H1 (cell line): ENCODE measurements around the gene ARHGAP24.

ENCODE experiments used
- POLR2A ChIP-seq, 2 experiments: IDR thresholded peaks; 1 replicate in 1 of 2; 2 replicates in 1 of 2; pipeline ENCODE4 v1.6.1; 2011; ENCODE audit warnings: low read depth in 2 of 2, low read length in 2 of 2, mild to moderate bottlenecking in 2 of 2; ENCODE audit errors: control extremely low read depth in 1 of 2
- POLR2AphosphoS5 ChIP-seq: IDR thresholded peaks from 2 replicates; pipeline ENCODE4 v1.6.1; 2011; ENCODE audit warnings: low read depth, low read length
- RAD21 ChIP-seq, 2 experiments: IDR thresholded peaks in 1 of 2; conservative IDR thresholded peaks in 1 of 2; 2 replicates each; pipeline ENCODE4 v1.6.1; 2011; ENCODE audit warnings: low read depth in 2 of 2, low read length in 2 of 2, improper control_type of control experiment in 1 of 2, inconsistent platforms in 1 of 2, mild to moderate bottlenecking in 1 of 2, moderate library complexity in 1 of 2
- TF ChIP-seq, protein P1 (sequence below), 3 experiments: IDR thresholded peaks; 1 replicate in 2 of 3; 2 replicates in 1 of 3; pipeline versions ENCODE4 v1.5.1 to v1.6.1; 2011; ENCODE audit warnings: low read length in 3 of 3, mild to moderate bottlenecking in 3 of 3, inconsistent platforms in 2 of 3, low read depth in 1 of 3, moderate library complexity in 1 of 3; ENCODE audit not compliant: insufficient read depth in 1 of 3; ENCODE audit errors: control extremely low read depth in 1 of 3

DNA sequence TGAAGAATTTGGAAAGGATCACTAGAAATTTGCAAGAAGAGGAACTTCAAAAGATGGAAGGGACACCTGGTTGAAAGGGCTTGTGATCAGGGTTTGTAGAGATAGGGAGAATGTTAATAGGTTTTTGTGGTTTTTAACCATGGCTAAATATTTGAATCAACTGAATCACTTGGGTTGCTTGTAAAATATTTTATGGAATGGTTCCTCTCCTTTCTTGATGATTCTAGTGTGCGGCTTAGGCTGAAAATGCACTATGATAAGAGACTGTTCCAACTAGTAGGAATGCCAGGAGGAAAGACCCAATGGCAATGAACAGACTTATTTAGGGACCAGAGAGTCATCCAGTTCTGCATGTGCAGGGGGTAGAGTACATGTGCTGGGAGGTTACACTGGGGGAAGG is 408.2 kb downstream of the ARHGAP24 start:
- TF ChIP-seq RAD21 (IDR thresholded peaks at IDR 0.05 in 1 of 2, conservative IDR thresholded peaks at IDR 0.05 in 1 of 2; ENCODE audit: low read depth in 2 of 2, low read length in 2 of 2): no peak
- TF ChIP-seq POLR2AphosphoS5: no peak
- no peak for TF ChIP-seq POLR2A (IDR thresholded peaks at IDR 0.05; ENCODE audit: control extremely low read depth in 1 of 2, low read depth in 2 of 2, low read length in 2 of 2)
- TF ChIP-seq, protein P1, sequence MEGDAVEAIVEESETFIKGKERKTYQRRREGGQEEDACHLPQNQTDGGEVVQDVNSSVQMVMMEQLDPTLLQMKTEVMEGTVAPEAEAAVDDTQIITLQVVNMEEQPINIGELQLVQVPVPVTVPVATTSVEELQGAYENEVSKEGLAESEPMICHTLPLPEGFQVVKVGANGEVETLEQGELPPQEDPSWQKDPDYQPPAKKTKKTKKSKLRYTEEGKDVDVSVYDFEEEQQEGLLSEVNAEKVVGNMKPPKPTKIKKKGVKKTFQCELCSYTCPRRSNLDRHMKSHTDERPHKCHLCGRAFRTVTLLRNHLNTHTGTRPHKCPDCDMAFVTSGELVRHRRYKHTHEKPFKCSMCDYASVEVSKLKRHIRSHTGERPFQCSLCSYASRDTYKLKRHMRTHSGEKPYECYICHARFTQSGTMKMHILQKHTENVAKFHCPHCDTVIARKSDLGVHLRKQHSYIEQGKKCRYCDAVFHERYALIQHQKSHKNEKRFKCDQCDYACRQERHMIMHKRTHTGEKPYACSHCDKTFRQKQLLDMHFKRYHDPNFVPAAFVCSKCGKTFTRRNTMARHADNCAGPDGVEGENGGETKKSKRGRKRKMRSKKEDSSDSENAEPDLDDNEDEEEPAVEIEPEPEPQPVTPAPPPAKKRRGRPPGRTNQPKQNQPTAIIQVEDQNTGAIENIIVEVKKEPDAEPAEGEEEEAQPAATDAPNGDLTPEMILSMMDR (IDR thresholded peaks at IDR 0.05; ENCODE audit: control extremely low read depth in 1 of 3, insufficient read depth in 1 of 3, low read depth in 1 of 3, low read length in 3 of 3): no peak
